HepG2 (cell line): ENCODE results near the gene RIPOR3. TPM values are rescaled to one million over a fixed set of nuclear protein-coding genes. Genes with fewer than 3 reads are reported as not detected.
A peak's percentile ranks its signal among the peaks of the same experiment; 100 is the strongest.

Experiments
- MAF1 ChIP-seq: sonication (generic); formaldehyde crosslinking; IDR thresholded peaks from 2 replicates; pipeline ENCODE4 v1.5.0; 2020; ENCODE audit warnings: missing genetic modification reagents, borderline replicate concordance
- PHF8 ChIP-seq: sonication (generic); formaldehyde crosslinking; IDR thresholded peaks from 2 replicates; pipeline ENCODE4 v1.5.0; 2020; ENCODE audit warnings: missing genetic modification reagents
- ZBTB40 ChIP-seq, 2 experiments: fragments of 450-650 bp in 1 of 2; sonication (generic) in 1 of 2; formaldehyde crosslinking in 1 of 2; IDR thresholded peaks; 2 replicates each; pipeline versions ENCODE4 v1.6.1 to v1.8.0; 2016 to 2022; ENCODE audit warnings: antibody characterized with exemption in 1 of 2, mild to moderate bottlenecking in 1 of 2, missing genetic modification reagents in 1 of 2
- ZNF20 ChIP-seq: sonication (generic); formaldehyde crosslinking; IDR thresholded peaks from 2 replicates; pipeline ENCODE4 v1.4.0; 2020; ENCODE audit warnings: mild to moderate bottlenecking, moderate library complexity, missing genetic modification reagents
- polyA plus RNA-seq, 8 experiments: library from polyadenylated mRNA; depleted of rRNA in 3 of 8; stranded (reverse) in 7 of 8; unstranded in 1 of 8; fragments of >200 nt; fragmentation: Illumina TruSeq in 4 of 8; extraction: Trizol in 4 of 8; gene quantifications; 2 replicates each; pipeline versions ENCODE4 v1.2.1 to v1.2.3, GENCODE V29; 2011 to 2016; ENCODE audit warnings: low read depth in 4 of 8, missing spikeins in 1 of 8, mixed read lengths in 1 of 8; ENCODE audit not compliant: insufficient read depth in 1 of 8
- total RNA-seq, 5 experiments: library from RNA; depleted of rRNA; stranded (reverse); fragments of >200 nt; fragmentation: Illumina TruSeq; extraction: Trizol; gene quantifications; 2 replicates each; pipeline ENCODE4 v1.2.3, GENCODE V29; 2016; ENCODE audit warnings: low read depth in 1 of 5
- TF ChIP-seq, protein P1 (sequence below): sonication (generic); formaldehyde crosslinking; IDR thresholded peaks from 2 replicates; pipeline ENCODE4 v1.4.0; 2020; ENCODE audit warnings: mild to moderate bottlenecking, missing genetic modification reagents

The RIPOR3 gene
- total and polyA plus RNA-seq, 2 of the 13 experiments (the other 11 are each of a cell fraction or from before 2014, with no cell fraction given) = 0.18 TPM; not detected in 1

GRCh38 chr20:50636601-50637540, 54.5 kb downstream of the RIPOR3 start (continued):
- TF ChIP-seq MAF1 (CRISPR knock-in tag) (no peak), ZBTB40 (IDR thresholded peaks at IDR 0.05) (no peak), ZBTB40 (CRISPR knock-in tag; IDR thresholded peaks at IDR 0.05) (0 out of 2 replicates have a peak, but pooled peaks have one; percentile 8), PHF8 (CRISPR knock-in tag) (peak; percentile 18; the same call in 1 of the 2 replicates), ZNF20 (CRISPR knock-in tag) (0 out of 2 replicates have a peak, but pooled peaks have one; percentile 45)
- TF ChIP-seq, protein P1, sequence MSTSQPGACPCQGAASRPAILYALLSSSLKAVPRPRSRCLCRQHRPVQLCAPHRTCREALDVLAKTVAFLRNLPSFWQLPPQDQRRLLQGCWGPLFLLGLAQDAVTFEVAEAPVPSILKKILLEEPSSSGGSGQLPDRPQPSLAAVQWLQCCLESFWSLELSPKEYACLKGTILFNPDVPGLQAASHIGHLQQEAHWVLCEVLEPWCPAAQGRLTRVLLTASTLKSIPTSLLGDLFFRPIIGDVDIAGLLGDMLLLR (CRISPR knock-in tag) = no peak
